WERI-Rb-1 (cell line): Measurements from ENCODE around the gene SLC22A13.
A peak's percentile ranks its signal among the peaks of the same experiment; 100 is the strongest.

Experiments
- DNase-seq: peaks from one replicate; pipeline ENCODE4 v3.0.0-alpha.2; 2020
- H3K27ac ChIP-seq: fragments of 250-450 bp; sonication (Bioruptor Pico); 2 replicates; pipeline ENCODE4 v1.5.1; 2020; ENCODE audit warnings: mild to moderate bottlenecking, moderate library complexity
- H3K27me3 ChIP-seq: fragments of 250-450 bp; sonication (Bioruptor Pico); 2 replicates; pipeline ENCODE4 v1.5.1; 2021; ENCODE audit warnings: mild to moderate bottlenecking, low read depth, moderate library complexity; ENCODE audit not compliant: insufficient read depth, severe bottlenecking
- H3K36me3 ChIP-seq: fragments of 250-450 bp; sonication (Bioruptor Pico); 2 replicates; pipeline ENCODE4 v1.5.1; 2020; ENCODE audit warnings: mild to moderate bottlenecking, moderate library complexity
- H3K4me3 ChIP-seq: 2 replicates; pipeline ENCODE4 v1.5.1; 2011; ENCODE audit warnings: low read depth, mild to moderate bottlenecking, control low read depth, low read length
- H3K9me3 ChIP-seq: fragments of 250-450 bp; sonication (Bioruptor Pico); 2 replicates; pipeline ENCODE4 v1.5.1; 2021; ENCODE audit warnings: mild to moderate bottlenecking, moderate library complexity; ENCODE audit not compliant: severe bottlenecking
- TF ChIP-seq, protein P1 (sequence below): IDR thresholded peaks from 2 replicates; pipeline ENCODE4 v1.5.1; 2011; ENCODE audit warnings: low read depth, mild to moderate bottlenecking, control low read depth, inconsistent platforms, low read length

Gene SLC22A13

DNA sequence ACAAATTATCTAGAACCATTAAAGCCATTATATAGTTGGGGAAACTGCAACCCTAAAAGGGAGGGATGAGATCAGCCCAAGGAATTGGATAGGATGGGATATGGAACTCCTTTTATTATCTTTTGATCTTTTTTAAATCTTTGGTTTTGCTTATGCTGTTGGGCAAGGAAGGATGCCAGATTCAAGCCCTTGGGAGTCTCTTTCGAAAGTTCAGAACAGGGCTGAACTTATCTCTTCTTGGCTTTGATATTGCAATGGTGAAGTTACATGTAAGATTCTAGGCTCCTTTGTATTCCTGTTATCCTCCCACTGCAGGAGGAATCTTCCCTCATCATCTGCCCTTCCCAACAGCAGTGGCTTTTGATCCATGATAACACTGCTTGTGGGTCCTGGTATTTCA, 10.0 kb upstream of the SLC22A13 start:
- H3K27ac ChIP-seq = no peak overlapping the region
- no peaks in the 10 kb centered on the region for H3K27me3 ChIP-seq
- TF ChIP-seq, protein P1, sequence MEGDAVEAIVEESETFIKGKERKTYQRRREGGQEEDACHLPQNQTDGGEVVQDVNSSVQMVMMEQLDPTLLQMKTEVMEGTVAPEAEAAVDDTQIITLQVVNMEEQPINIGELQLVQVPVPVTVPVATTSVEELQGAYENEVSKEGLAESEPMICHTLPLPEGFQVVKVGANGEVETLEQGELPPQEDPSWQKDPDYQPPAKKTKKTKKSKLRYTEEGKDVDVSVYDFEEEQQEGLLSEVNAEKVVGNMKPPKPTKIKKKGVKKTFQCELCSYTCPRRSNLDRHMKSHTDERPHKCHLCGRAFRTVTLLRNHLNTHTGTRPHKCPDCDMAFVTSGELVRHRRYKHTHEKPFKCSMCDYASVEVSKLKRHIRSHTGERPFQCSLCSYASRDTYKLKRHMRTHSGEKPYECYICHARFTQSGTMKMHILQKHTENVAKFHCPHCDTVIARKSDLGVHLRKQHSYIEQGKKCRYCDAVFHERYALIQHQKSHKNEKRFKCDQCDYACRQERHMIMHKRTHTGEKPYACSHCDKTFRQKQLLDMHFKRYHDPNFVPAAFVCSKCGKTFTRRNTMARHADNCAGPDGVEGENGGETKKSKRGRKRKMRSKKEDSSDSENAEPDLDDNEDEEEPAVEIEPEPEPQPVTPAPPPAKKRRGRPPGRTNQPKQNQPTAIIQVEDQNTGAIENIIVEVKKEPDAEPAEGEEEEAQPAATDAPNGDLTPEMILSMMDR = no peak
- peaks cover 32% of the 10 kb centered on the region for H3K36me3 ChIP-seq
- H3K4me3 ChIP-seq = no peak overlapping the region
- H3K9me3 ChIP-seq = no peaks in the 10 kb centered on the region
- no peak for DNase-seq

DNA sequence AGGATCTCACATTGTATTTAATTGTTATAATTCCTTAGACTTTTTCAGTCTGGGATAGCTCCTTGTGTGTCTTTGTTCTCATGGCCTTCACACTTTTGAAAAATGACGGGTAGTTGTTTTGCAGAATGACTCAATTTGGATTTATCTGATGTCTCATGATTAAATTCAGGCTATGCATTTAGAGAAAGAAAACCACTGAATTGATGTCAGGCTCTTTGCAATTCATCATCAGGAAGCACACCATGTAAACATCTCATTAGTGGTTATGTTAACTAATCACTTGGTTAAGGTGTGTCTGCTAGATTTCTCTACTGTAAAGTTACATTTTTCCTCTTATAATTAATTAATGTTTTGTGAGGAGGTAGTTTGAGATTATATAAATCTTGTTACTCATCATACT, 8.0 kb upstream of the SLC22A13 start:
- no peaks in the 10 kb centered on the region for H3K9me3 ChIP-seq
- DNase-seq = no peak
- H3K27me3 ChIP-seq = no peaks in the 10 kb centered on the region
- H3K27ac ChIP-seq = no peak overlapping the region
- H3K36me3 ChIP-seq = peaks cover 16% of the 10 kb centered on the region
- TF ChIP-seq, protein P1 = no peak
- H3K4me3 ChIP-seq = no peak overlapping the region

DNA sequence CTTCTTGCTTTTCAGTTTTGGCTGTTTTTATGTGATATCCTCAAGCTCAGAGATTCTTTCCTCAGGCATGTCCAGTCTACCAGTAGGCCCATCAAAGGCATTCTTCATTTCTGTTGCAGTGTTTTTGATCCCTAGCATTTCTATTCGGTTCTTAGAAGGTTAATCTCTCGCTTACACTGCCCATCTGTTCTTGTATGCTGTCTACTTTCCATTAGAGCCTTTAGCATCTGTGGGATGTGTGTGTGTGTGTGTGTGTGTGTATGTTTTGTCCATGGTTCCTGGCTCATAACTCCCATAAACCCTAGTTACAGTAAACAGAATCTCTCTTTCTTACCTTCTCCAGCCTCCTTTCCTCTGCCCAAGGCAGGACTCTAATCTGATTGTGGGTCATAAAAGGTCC, 5.1 kb upstream of the SLC22A13 start:
- TF ChIP-seq, protein P1 = no peak
- no peaks in the 10 kb centered on the region for H3K27me3 ChIP-seq

DNA sequence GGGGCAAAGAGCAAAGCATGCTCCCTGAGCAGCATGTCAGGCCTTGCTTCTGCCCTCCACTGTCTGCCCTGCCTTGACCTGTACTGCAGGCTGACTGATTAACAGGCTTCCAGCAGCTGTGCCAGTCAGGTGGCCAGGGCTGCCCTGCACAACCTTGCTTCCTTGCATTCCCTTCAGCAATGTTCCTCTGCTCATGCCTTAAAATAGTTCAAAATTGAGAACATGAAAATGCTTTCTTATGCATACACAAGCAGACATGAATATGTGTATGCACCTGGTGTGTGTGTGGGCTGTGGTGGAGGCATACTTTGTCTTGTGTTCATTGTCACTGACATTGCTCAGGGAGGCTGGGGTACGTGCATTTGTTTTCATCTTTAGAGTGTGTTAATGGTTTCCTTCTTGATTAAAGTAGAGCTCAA, 1.2 kb upstream of the SLC22A13 start:
- Histone ChIP-seq H3K9me3 (no peaks in the 10 kb centered on the region), H3K27me3 (no peaks in the 10 kb centered on the region), H3K27ac (no peak overlapping the region), H3K36me3 (no peaks in the 10 kb centered on the region), H3K4me3 (no peak overlapping the region)
- TF ChIP-seq, protein P1 = no peak
- DNase-seq = peak; percentile 48

More for the DNA sequence above, 5.1 kb upstream of the SLC22A13 start:
- no peak overlapping the region for H3K27ac ChIP-seq
- H3K4me3 ChIP-seq = no peak overlapping the region
- H3K9me3 ChIP-seq = no peaks in the 10 kb centered on the region
- peak; percentile 68 for DNase-seq
- no peaks in the 10 kb centered on the region for H3K36me3 ChIP-seq

DNA sequence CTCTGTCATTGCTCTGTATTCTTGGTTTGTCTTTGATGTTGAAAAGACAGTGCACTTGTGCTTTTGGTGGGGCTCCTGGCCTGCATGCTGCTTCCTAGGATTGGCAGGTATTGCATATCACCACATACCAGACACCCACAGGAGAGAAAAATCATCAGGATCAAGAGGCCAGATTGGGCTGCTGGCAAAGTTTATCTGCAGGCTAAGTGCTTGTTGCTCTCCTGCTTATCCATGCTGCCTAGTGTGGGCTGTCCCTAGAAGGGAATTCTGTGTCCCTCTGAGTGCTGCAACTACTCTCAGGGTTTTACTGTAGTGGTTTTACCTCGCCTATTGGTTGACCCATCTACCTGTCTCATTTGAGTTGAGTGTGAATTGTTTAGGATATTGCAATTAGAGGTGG, 833 bp upstream of the SLC22A13 start:
- no peaks in the 10 kb centered on the region for H3K36me3 ChIP-seq
- no peak for DNase-seq
- TF ChIP-seq, protein P1 = no peak
- no peak overlapping the region for H3K4me3 ChIP-seq
- H3K9me3 ChIP-seq = no peaks in the 10 kb centered on the region
- H3K27ac ChIP-seq = no peak overlapping the region
- H3K27me3 ChIP-seq = no peaks in the 10 kb centered on the region

DNA sequence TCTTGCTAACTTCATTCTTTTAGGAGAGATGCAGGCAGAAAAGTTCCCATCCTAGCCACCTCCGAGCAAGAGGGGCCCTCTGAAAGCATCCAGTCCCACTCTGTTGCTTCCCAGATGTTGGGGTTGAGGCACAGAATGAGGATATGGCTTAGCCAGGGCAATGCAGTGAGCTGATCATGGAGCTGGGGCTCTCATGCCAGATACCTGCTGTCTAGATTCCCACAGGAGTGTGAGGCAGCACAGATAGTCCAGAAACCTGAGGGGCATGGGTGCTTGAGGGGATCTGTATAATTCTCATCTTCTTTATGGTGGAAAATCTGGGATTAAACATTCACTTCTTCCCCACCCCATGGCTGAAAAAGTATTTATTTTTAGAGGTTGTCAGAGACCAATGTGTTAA, 1.2 kb downstream of the SLC22A13 start:
- Histone ChIP-seq H3K27ac (no peak overlapping the region), H3K36me3 (no peaks in the 10 kb centered on the region), H3K9me3 (no peaks in the 10 kb centered on the region), H3K27me3 (no peaks in the 10 kb centered on the region), H3K4me3 (no peak overlapping the region)
- TF ChIP-seq, protein P1 = no peak
- no peak for DNase-seq
